Neural progenitor cell (in vitro differentiated cells): ENCODE results near the gene MISP3. TPM values are rescaled to one million over a fixed set of nuclear protein-coding genes. Genes with fewer than 3 reads are reported as not detected.

Source experiments
- DNase-seq: peaks from one replicate; pipeline ENCODE4 v3.0.0-alpha.2; 2016; ENCODE audit warnings: low spot score
- H2AFZ ChIP-seq: fragments of 200-600 bp; sonication (generic); replicated peaks from 2 replicates; pipeline ENCODE4 v1.6.1; 2016; ENCODE audit warnings: antibody characterized with exemption
- H3F3A ChIP-seq: fragments of 200-600 bp; sonication (generic); 2 replicates; pipeline ENCODE4 v1.6.1; 2016; ENCODE audit warnings: antibody characterized with exemption, low read depth
- H3K27ac ChIP-seq: fragments of 200-600 bp; sonication (generic); 2 replicates; pipeline ENCODE4 v1.5.1; 2016; ENCODE audit warnings: mild to moderate bottlenecking
- H3K27me3 ChIP-seq: fragments of 200-600 bp; sonication (generic); 2 replicates; pipeline ENCODE4 v1.6.1; 2016; ENCODE audit warnings: mild to moderate bottlenecking, moderate library complexity
- H3K36me3 ChIP-seq: fragments of 200-600 bp; sonication (generic); 2 replicates; pipeline ENCODE4 v1.5.1; 2016
- H3K4me1 ChIP-seq: fragments of 200-600 bp; sonication (generic); 2 replicates; pipeline ENCODE4 v1.6.1; 2016; ENCODE audit warnings: mixed run types
- H3K4me2 ChIP-seq: fragments of 200-600 bp; sonication (generic); 2 replicates; pipeline ENCODE4 v1.6.1; 2016
- H3K4me3 ChIP-seq: fragments of 200-600 bp; sonication (generic); 2 replicates; pipeline ENCODE4 v1.5.1; 2016
- H3K79me2 ChIP-seq: fragments of 200-600 bp; sonication (generic); 2 replicates; pipeline ENCODE4 v1.6.1; 2016; ENCODE audit warnings: low read depth
- H3K9ac ChIP-seq: fragments of 200-600 bp; sonication (generic); 2 replicates; pipeline ENCODE4 v1.6.1; 2016
- H3K9me3 ChIP-seq: fragments of 200-600 bp; sonication (generic); 2 replicates; pipeline ENCODE4 v1.5.1; 2016; ENCODE audit warnings: low read depth
- H4K20me1 ChIP-seq: fragments of 200-600 bp; sonication (generic); 2 replicates; pipeline ENCODE4 v1.6.1; 2016; ENCODE audit warnings: low read depth
- H3K27ac Mint-ChIP-seq: 3 replicates; pipeline ENCODE4 v1.8.0; 2021; ENCODE audit warnings: mixed read lengths
- H3K27me3 Mint-ChIP-seq: 2 replicates; pipeline ENCODE4 v1.8.0; 2022; ENCODE audit warnings: low read depth, mild to moderate bottlenecking, inconsistent platforms, moderate library complexity, mixed read lengths; ENCODE audit not compliant: insufficient read depth
- H3K36me3 Mint-ChIP-seq: 3 replicates; pipeline ENCODE4 v1.8.0; 2021; ENCODE audit warnings: mixed read lengths
- H3K4me1 Mint-ChIP-seq: 3 replicates; pipeline ENCODE4 v1.8.0; 2021; ENCODE audit warnings: mixed read lengths
- H3K4me3 Mint-ChIP-seq: 3 replicates; pipeline ENCODE4 v1.8.0; 2021; ENCODE audit warnings: mild to moderate bottlenecking, moderate library complexity, mixed read lengths
- H3K9me3 Mint-ChIP-seq: 3 replicates; pipeline ENCODE4 v1.8.0; 2020; ENCODE audit warnings: mixed read lengths
- EZH2 ChIP-seq: fragments of 200-600 bp; sonication (generic); IDR thresholded peaks from 2 replicates; pipeline ENCODE4 v1.6.1; 2017; ENCODE audit warnings: antibody characterized with exemption, mild to moderate bottlenecking, moderate library complexity
- EZH2phosphoT487 ChIP-seq: fragments of 200-600 bp; sonication (generic); IDR thresholded peaks from 2 replicates; pipeline ENCODE4 v1.6.1; 2017; ENCODE audit warnings: antibody characterized with exemption
- total RNA-seq: library from RNA; depleted of rRNA; stranded (reverse); fragments of >200 nt; gene quantifications from 2 replicates; pipeline ENCODE4 v1.2.3, GENCODE V29; 2015; ENCODE audit warnings: low replicate concordance
- TF ChIP-seq, protein P1 (sequence below): fragments of 200-600 bp; sonication (generic); IDR thresholded peaks from 2 replicates; pipeline ENCODE4 v1.5.1; 2017; ENCODE audit warnings: antibody characterized with exemption, mild to moderate bottlenecking

MISP3 gene
- total RNA-seq, 1 donor from 2014 or later = not detected

DNA sequence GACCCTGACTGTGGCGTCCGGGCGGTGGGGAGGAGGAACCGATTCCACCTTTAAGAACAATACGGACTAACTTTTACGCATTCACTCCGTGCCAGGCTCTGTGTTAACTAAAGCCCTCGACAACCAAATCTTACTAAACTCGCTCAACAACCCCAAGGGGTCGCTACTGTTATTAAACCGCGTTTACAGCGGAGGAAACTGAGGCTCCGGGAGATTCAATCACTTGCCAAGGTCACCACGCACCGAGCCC lies 16.8 kb downstream of the MISP3 start:
- no peaks in the 10 kb centered on the region for H3K79me2 ChIP-seq
- H3K9ac ChIP-seq = no peak overlapping the region
- peaks cover 20% of the 10 kb centered on the region for H4K20me1 ChIP-seq
- Mint-ChIP-seq H3K36me3 (peaks cover 22% of the 10 kb centered on the region), H3K27ac (no peak overlapping the region), H3K27me3 (peaks cover 9% of the 10 kb centered on the region), H3K9me3 (peaks cover 13% of the 10 kb centered on the region), H3K4me1 (peaks cover 16% of the 10 kb centered on the region), H3K4me3 (peak overlapping the region; percentile 86)
- H3K4me2 ChIP-seq = peak overlapping the region; percentile 72
- H3K9me3 ChIP-seq = peaks cover 7% of the 10 kb centered on the region
- H3K27me3 ChIP-seq = peaks cover 55% of the 10 kb centered on the region
- TF ChIP-seq, protein P1, sequence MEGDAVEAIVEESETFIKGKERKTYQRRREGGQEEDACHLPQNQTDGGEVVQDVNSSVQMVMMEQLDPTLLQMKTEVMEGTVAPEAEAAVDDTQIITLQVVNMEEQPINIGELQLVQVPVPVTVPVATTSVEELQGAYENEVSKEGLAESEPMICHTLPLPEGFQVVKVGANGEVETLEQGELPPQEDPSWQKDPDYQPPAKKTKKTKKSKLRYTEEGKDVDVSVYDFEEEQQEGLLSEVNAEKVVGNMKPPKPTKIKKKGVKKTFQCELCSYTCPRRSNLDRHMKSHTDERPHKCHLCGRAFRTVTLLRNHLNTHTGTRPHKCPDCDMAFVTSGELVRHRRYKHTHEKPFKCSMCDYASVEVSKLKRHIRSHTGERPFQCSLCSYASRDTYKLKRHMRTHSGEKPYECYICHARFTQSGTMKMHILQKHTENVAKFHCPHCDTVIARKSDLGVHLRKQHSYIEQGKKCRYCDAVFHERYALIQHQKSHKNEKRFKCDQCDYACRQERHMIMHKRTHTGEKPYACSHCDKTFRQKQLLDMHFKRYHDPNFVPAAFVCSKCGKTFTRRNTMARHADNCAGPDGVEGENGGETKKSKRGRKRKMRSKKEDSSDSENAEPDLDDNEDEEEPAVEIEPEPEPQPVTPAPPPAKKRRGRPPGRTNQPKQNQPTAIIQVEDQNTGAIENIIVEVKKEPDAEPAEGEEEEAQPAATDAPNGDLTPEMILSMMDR = peak; percentile 47
- no peak for TF ChIP-seq EZH2phosphoT487
- TF ChIP-seq EZH2 = no peak
- peak; percentile 59 for DNase-seq
- no peak overlapping the region for H2AFZ ChIP-seq
- peaks cover 62% of the 10 kb centered on the region for H3F3A ChIP-seq
- H3K4me3 ChIP-seq = peak overlapping the region; percentile 70
- H3K27ac ChIP-seq = no peak overlapping the region
- no peaks in the 10 kb centered on the region for H3K36me3 ChIP-seq
- peaks cover 15% of the 10 kb centered on the region for H3K4me1 ChIP-seq

DNA sequence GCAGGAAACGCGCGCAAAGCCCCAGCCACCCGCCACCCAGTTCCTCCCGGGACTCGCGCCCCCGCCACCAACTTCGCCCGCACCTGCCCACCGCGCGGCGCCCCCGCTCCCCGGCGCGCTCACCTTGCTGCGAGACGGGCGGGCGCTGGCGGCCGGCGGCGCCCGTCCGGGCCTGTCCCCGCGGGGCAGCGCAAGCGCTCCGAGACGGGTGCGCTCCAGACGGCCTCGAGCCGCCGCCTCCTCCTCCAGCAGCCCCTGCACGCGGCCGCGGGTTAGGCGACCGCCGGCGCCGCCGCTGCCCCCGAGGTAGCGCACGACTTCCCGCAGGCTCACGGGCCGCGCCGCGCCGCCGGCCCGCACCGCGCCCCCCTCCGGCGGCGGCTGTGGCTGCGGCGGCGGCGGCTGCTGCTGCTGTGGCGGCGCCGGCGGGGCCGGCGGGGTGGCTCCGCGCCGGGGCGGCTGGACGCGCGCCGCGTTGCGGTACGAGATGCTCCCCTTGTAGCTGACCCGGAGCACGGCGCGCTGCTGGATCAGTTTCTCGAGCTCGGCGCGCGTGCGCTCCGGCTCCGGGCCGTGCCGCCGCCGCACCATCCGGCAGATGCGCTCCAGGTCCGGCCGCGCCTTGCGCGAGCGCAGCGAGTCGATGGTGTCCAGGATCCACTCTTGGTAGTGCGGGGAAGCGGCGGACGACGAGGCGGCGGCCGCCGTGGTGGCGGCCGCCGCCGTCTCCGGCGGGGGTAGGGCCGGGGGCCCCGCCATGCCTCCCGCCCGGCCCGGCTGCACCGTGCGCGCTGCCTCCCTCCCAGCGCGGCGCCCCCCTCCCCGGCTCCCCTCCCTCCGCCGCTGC lies 17.3 kb downstream of the MISP3 start:
- Histone ChIP-seq H3F3A (peaks cover 60% of the 10 kb centered on the region), H3K4me1 (peaks cover 15% of the 10 kb centered on the region), H3K79me2 (no peaks in the 10 kb centered on the region), H3K36me3 (no peaks in the 10 kb centered on the region), H3K9me3 (peaks cover 7% of the 10 kb centered on the region), H3K27ac (no peak overlapping the region), H3K27me3 (peaks cover 49% of the 10 kb centered on the region), H4K20me1 (peaks cover 20% of the 10 kb centered on the region), H3K4me3 (peak overlapping the region; percentile 70), H2AFZ (no peak overlapping the region), H3K4me2 (peak overlapping the region; percentile 72), H3K9ac (no peak overlapping the region)
- Mint-ChIP-seq H3K4me1 (peaks cover 16% of the 10 kb centered on the region), H3K36me3 (peaks cover 27% of the 10 kb centered on the region), H3K9me3 (peaks cover 17% of the 10 kb centered on the region), H3K27ac (no peak overlapping the region), H3K4me3 (peak overlapping the region; percentile 86), H3K27me3 (peaks cover 9% of the 10 kb centered on the region)
- DNase-seq = peak; percentile 90
- TF ChIP-seq, protein P1 = no peak
- TF ChIP-seq EZH2 (no peak), EZH2phosphoT487 (no peak)

DNA sequence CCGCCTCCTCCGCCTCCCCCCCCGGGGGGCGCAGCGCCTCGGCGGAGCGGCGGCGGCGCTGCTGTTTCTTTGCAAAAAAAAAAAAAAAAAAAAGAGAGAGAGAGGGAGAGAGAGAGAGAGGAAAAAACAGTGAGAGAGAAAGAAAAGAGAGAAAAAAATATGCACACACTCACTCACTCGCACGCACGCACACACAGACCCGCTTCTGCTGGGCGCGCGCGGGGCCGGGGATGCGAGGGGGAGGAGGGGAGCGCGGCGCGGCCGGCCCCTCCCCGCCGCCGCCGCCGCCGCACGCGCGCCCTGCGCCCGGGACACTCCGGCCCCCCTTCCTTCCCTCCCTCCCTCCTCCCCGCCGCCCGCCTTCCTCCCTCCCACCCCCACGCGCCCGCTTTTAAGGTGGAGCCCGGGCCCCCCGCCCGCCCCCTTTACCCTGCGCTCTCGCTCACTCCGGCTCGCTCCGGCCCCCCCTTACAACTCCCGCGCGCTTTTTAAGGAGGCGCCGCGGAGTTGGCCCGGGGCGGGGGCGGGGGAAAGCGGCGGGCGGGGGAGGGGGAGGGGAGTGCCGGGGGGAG lies 18.0 kb downstream of the MISP3 start, which contains the start of gene SAMD1:
SAMD1 (minus strand) TSS at position 243 of the 572 bp plus-strand sequence.
- peak; percentile 95 for DNase-seq
- Histone ChIP-seq H3K9me3 (peaks cover 7% of the 10 kb centered on the region), H3K4me3 (peak within 1 kb of the TSS; percentile 70), H3K36me3 (no peaks in the 10 kb centered on the region), H3K4me1 (peaks cover 15% of the 10 kb centered on the region), H2AFZ (peak within 1 kb of the TSS; percentile 54), H3F3A (peaks cover 53% of the 10 kb centered on the region), H3K4me2 (peak within 1 kb of the TSS; percentile 93), H3K27me3 (peaks cover 42% of the 10 kb centered on the region), H3K79me2 (no peaks in the 10 kb centered on the region), H3K27ac (no peak within 1 kb of the TSS), H3K9ac (no peak within 1 kb of the TSS), H4K20me1 (peaks cover 20% of the 10 kb centered on the region)
- H3K27ac Mint-ChIP-seq = peak within 1 kb of the TSS; percentile 87
- H3K36me3 Mint-ChIP-seq = peaks cover 27% of the 10 kb centered on the region
- TF ChIP-seq EZH2 = no peak
- no peak for TF ChIP-seq EZH2phosphoT487
- TF ChIP-seq, protein P1 = no peak
- peak within 1 kb of the TSS; percentile 98 for H3K4me3 Mint-ChIP-seq
- H3K27me3 Mint-ChIP-seq = peaks cover 9% of the 10 kb centered on the region
- H3K4me1 Mint-ChIP-seq = peaks cover 16% of the 10 kb centered on the region
- peaks cover 17% of the 10 kb centered on the region for H3K9me3 Mint-ChIP-seq
